ENCODE results near the gene IKZF2.

GRCh38 chr2:213090772-213091171 is 60.6 kb downstream of the IKZF2 start:
- TF ChIP-seq CTCF (IDR thresholded peaks at IDR 0.05) (no peak), POLR2AphosphoS5 (IDR thresholded peaks at IDR 0.05; ENCODE audit: insufficient read depth in 1 of 2, low read depth in 1 of 2) (no peak)
